GM12801 (cell line): ENCODE data around the gene IKZF1.

ENCODE experiments used
- TF ChIP-seq, protein P1 (sequence below): IDR thresholded peaks from one replicate; pipeline ENCODE4 v1.5.1; 2011; ENCODE audit warnings: control low read depth; ENCODE audit not compliant: insufficient read length; ENCODE audit errors: extremely low read depth

Gene IKZF1

DNA sequence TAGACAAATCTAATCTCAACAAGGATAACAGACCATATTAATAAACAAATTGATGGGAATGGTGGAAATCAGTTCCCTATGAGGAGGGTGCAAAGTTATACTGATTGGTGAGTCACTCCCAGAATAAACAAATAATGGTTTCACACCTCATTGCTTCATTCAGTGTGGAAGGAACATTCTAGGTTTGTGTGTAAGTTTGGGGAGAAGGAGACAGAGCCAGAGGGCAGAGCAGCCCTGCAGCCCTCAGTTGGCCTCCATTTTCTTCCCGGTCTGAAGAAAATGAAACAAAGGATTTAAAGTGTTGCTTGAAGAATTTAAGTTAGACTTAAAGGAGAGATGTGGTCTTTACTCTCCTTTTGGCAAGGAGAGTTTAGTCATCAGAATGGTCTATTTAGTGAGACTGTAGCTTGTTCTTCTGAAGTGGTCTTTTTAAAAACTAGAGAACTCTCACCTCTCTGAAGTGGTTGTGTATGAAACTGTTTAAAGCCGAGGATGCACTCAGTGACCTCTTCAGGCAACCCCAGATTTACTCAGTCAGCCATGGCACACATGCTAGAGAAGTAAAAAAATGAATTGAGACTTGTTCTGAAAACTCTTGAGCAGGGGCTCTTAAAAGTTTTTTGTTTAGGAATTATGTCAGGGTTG, 27.2 kb downstream of the IKZF1 start:
- TF ChIP-seq, protein P1, sequence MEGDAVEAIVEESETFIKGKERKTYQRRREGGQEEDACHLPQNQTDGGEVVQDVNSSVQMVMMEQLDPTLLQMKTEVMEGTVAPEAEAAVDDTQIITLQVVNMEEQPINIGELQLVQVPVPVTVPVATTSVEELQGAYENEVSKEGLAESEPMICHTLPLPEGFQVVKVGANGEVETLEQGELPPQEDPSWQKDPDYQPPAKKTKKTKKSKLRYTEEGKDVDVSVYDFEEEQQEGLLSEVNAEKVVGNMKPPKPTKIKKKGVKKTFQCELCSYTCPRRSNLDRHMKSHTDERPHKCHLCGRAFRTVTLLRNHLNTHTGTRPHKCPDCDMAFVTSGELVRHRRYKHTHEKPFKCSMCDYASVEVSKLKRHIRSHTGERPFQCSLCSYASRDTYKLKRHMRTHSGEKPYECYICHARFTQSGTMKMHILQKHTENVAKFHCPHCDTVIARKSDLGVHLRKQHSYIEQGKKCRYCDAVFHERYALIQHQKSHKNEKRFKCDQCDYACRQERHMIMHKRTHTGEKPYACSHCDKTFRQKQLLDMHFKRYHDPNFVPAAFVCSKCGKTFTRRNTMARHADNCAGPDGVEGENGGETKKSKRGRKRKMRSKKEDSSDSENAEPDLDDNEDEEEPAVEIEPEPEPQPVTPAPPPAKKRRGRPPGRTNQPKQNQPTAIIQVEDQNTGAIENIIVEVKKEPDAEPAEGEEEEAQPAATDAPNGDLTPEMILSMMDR, result no peak

DNA sequence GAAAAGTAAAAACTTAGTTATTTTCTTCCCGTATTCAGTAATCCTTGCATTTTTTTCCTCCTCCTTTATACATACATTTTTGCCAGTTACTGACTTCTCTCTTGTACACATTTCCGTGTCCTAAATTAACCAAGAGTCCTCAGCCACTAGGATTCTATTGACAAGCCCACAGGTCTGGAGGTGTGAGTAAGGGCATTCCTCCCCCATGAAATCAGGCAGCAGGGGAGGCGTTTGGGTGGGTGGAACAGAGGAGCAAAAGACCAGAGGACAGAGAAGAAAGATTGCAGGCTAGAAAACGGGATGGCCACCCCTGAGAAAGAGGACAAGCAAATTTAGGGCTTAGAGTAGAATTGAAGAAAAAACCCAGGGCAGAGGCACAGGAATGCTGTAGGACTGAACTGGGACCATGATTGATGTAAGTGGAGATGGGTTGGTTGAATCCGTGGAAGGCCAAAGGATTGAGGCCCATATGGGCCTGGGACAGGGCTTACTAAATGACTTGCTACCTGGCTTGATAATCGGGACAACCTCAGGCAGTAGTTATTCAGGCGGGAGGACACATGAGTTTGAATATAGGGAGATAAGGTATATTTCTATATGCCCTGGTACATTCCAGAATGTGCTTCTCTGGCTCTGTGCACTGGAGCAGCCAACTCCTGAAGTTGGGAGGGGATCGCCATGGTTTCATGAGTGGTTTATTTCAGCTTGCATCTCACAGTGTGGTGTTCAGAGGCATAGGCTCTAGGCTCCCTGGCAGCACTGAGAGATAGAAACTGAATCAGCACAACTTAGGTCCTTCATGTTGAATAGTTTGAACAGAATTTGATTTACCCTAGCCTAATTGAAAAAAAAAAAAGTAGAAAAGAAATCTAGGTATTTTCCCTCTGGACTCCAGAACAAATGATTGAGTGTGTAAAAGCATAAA, 28.0 kb downstream of the IKZF1 start:
- TF ChIP-seq, protein P1, result no peak

DNA sequence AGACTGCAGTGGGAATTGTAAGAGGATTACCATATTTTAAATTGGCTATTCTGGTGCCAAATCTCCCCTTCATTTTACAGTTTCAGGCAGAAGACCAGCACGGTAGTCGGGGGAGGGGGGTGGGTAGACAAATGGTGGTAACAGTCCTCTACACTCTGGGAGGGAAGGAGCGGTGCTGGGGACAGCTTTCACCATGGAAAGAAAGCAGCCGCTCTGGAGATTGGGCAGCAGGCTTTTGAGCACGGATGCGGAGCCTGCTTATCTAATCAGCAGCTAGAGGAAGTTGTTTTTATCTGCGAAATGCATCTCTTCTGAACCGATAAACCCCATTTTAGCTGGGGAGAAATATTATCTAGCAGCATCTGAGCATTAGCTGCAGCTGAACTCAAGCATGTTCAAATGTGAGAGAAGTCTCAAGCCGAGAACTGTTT, 28.7 kb downstream of the IKZF1 start:
- TF ChIP-seq, protein P1, result no peak

DNA sequence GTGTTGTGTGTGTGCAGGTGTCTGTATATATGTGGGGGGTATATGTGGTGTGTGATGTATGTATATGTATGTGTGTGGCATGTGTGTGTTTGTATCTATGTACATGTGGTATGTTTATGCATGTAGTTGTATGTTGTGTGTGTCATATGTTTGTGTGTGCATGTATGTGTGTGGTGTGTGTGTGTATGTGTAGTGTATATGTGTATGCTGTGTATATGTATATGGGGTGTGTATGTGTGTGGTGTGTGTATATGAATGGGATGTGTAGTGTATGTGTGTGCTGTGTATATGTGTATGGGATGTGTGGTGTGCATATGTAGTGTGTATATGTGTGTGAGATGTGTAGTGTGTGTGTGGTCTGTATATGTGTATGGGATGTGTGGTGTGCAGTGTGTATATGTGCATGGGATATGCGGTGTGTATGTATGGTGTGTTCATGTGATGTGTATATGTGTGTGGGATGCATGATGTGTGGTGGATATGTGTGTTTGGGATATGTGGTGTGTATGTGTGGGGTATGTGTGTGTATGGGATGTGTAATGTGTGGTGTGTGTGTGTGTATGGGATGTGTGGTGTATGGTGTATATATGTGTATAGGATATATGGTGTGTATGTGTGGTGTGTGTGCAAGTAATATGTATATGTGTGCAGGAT, 30.0 kb downstream of the IKZF1 start:
- TF ChIP-seq, protein P1, result no peak

DNA sequence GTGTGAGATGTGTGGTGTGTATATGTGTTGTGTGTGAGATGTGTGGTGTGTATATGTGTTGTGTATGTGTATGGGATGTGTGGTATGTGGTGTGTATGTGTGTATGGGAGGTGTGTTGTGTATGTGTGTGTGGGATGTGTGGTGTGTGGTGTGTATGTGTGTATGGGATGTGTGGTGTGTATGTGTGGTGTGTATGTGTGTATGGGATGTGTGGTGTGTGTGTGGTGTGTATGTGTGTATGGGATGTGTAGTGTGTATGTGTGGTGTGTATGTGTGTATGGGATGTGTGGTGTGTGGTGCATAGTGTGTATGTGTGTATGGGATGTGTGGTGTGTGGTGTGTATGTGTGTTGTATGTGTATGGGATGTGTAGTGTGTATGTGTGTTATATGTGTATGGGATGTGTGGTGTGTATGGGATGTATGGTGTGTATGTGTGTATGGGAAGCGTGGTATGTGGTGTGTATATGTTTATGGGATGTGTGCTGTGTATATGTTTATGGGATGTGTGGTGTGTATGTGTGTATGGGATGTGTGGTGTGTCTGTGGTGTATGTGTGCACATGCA, 30.8 kb downstream of the IKZF1 start:
- TF ChIP-seq, protein P1, result no peak

DNA sequence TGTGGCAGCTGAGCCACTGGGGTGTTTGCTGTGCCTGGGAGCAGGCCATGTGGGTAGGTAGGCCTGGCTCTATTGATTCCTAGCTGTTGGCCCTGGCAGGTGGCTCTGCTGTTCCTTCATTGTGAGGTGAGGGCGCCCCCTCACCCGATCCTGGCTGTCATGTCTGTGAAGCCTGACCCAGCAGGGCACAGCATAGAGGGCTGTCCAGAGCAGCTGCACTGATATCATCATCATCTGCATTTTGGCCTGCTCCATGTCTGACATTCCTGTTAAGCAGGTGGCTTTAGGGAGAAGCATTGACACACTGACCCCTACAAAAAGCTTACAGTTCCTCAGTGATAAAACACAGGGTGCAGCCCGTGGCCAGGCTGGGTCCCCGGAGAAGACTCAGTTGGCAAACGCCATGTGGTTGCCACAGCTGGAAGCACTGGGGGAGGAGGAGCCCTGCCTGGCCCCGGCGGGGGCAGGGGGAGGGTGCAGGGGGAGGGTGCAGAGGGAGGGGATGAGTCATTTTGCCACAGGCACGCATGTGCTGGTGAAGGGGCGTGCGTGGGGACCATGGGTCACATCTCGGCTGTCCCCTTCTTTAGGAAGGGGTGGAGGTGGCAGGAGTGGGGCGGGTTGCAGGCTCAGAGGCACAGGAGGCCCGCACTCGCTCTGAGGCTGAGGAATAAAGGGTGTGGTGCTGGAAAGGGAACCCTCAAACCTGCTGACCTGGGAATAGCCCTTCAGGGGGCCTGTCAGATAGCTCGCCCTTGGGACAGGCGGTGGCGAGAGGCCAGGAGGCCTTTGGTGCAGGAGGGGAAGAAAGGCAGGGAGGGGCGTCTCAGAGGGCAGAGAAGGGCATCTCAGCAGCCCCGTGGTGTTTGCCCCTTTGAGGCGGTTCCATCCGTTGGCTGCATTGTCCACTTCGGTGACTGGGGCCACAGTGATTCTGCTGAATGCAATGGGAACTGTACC, 31.6 kb downstream of the IKZF1 start:
- TF ChIP-seq, protein P1, result no peak
